ENCODE measurements around the gene ACSM5. TPM values are rescaled to one million over a fixed set of nuclear protein-coding genes. Genes with fewer than 3 reads are reported as not detected.

Gene ACSM5
- total and polyA plus RNA-seq, 2 experiments from 2014 or later: not detected

DNA sequence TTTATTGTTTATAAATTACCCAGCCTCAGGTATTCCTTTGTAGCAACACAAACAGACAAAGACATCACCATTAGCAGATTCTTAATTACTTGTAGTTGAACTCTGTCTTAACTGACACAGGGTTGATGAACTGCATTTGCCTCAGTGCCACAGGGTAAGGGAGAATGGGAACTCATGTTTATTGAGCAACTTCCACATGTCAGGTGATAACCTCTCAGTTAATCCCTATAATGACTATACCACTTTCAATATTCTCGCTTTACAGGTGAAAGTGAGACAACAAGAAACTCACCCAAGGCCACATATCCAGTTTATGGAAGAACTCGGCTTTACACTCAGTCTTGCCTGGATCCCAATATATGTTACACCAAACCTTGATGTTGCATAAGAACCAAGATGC lies 13.4 kb upstream of the ACSM5 start:
- no peaks in the 10 kb centered on the region for H3K27me3 Mint-ChIP-seq (ENCODE audit: insufficient read depth, low read depth, poor library complexity)
- H3K79me2 ChIP-seq (replicated peaks; ENCODE audit: insufficient read depth): no peaks in the 10 kb centered on the region
- no peaks in the 10 kb centered on the region for H4K20me1 ChIP-seq (replicated peaks; ENCODE audit: insufficient read depth)
- H3F3A ChIP-seq (replicated peaks; ENCODE audit: low read depth): no peaks in the 10 kb centered on the region
- ATAC-seq: no peak
- no peaks in the 10 kb centered on the region for H3K36me3 ChIP-seq (ENCODE audit: insufficient read depth)
- H3K4me1 Mint-ChIP-seq: peaks cover 5% of the 10 kb centered on the region; the same call in 2 of the 3 replicates
- no peak overlapping the region for H3K4me3 Mint-ChIP-seq
- H3K27me3 ChIP-seq (ENCODE audit: insufficient read depth): no peaks in the 10 kb centered on the region
- no peak for DNase-seq (ENCODE audit: low spot score)
- H3K9me2 ChIP-seq (ENCODE audit: insufficient read depth): peaks cover 11% of the 10 kb centered on the region; the same call in 1 of the 2 replicates
- TF ChIP-seq STAT1 (IDR thresholded peaks at IDR 0.05; ENCODE audit: unreplicated experiment) (no peak), EZH2phosphoT487 (IDR thresholded peaks at IDR 0.05; ENCODE audit: unreplicated experiment) (no peak), POLR2AphosphoS5 (IDR thresholded peaks at IDR 0.05; ENCODE audit: low read depth) (no peak), NANOG (IDR thresholded peaks at IDR 0.05; ENCODE audit: borderline replicate concordance) (no peak), JUNB (IDR thresholded peaks at IDR 0.05; ENCODE audit: unreplicated experiment) (no peak), CREB1 (CRISPR knock-in tag; IDR thresholded peaks at IDR 0.05; ENCODE audit: low read depth) (no peak), ZNF331 (CRISPR knock-in tag; IDR thresholded peaks at IDR 0.05; ENCODE audit: low read depth) (no peak), ZNF114 (CRISPR knock-in tag; IDR thresholded peaks at IDR 0.05) (no peak), EZH2 (IDR thresholded peaks at IDR 0.05; ENCODE audit: low read depth, unreplicated experiment) (no peak)
- TF ChIP-seq, protein P1, sequence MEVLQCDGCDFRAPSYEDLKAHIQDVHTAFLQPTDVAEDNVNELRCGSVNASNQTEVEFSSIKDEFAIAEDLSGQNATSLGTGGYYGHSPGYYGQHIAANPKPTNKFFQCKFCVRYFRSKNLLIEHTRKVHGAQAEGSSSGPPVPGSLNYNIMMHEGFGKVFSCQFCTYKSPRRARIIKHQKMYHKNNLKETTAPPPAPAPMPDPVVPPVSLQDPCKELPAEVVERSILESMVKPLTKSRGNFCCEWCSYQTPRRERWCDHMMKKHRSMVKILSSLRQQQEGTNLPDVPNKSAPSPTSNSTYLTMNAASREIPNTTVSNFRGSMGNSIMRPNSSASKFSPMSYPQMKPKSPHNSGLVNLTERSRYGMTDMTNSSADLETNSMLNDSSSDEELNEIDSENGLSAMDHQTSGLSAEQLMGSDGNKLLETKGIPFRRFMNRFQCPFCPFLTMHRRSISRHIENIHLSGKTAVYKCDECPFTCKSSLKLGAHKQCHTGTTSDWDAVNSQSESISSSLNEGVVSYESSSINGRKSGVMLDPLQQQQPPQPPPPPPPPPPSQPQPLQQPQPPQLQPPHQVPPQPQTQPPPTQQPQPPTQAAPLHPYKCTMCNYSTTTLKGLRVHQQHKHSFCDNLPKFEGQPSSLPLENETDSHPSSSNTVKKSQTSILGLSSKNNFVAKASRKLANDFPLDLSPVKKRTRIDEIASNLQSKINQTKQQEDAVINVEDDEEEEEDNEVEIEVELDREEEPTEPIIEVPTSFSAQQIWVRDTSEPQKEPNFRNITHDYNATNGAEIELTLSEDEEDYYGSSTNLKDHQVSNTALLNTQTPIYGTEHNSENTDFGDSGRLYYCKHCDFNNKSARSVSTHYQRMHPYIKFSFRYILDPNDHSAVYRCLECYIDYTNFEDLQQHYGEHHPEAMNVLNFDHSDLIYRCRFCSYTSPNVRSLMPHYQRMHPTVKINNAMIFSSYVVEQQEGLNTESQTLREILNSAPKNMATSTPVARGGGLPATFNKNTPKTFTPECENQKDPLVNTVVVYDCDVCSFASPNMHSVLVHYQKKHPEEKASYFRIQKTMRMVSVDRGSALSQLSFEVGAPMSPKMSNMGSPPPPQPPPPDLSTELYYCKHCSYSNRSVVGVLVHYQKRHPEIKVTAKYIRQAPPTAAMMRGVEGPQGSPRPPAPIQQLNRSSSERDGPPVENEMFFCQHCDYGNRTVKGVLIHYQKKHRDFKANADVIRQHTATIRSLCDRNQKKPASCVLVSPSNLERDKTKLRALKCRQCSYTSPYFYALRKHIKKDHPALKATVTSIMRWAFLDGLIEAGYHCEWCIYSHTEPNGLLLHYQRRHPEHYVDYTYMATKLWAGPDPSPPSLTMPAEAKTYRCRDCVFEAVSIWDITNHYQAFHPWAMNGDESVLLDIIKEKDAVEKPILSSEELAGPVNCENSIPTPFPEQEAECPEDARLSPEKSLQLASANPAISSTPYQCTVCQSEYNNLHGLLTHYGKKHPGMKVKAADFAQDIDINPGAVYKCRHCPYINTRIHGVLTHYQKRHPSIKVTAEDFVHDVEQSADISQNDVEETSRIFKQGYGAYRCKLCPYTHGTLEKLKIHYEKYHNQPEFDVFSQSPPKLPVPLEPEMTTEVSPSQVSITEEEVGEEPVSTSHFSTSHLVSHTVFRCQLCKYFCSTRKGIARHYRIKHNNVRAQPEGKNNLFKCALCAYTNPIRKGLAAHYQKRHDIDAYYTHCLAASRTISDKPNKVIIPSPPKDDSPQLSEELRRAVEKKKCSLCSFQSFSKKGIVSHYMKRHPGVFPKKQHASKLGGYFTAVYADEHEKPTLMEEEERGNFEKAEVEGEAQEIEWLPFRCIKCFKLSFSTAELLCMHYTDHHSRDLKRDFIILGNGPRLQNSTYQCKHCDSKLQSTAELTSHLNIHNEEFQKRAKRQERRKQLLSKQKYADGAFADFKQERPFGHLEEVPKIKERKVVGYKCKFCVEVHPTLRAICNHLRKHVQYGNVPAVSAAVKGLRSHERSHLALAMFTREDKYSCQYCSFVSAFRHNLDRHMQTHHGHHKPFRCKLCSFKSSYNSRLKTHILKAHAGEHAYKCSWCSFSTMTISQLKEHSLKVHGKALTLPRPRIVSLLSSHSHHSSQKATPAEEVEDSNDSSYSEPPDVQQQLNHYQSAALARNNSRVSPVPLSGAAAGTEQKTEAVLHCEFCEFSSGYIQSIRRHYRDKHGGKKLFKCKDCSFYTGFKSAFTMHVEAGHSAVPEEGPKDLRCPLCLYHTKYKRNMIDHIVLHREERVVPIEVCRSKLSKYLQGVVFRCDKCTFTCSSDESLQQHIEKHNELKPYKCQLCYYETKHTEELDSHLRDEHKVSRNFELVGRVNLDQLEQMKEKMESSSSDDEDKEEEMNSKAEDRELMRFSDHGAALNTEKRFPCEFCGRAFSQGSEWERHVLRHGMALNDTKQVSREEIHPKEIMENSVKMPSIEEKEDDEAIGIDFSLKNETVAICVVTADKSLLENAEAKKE (CRISPR knock-in tag; IDR thresholded peaks at IDR 0.05): no peak
- TF ChIP-seq, protein P2, sequence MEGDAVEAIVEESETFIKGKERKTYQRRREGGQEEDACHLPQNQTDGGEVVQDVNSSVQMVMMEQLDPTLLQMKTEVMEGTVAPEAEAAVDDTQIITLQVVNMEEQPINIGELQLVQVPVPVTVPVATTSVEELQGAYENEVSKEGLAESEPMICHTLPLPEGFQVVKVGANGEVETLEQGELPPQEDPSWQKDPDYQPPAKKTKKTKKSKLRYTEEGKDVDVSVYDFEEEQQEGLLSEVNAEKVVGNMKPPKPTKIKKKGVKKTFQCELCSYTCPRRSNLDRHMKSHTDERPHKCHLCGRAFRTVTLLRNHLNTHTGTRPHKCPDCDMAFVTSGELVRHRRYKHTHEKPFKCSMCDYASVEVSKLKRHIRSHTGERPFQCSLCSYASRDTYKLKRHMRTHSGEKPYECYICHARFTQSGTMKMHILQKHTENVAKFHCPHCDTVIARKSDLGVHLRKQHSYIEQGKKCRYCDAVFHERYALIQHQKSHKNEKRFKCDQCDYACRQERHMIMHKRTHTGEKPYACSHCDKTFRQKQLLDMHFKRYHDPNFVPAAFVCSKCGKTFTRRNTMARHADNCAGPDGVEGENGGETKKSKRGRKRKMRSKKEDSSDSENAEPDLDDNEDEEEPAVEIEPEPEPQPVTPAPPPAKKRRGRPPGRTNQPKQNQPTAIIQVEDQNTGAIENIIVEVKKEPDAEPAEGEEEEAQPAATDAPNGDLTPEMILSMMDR (conservative IDR thresholded peaks at IDR 0.05; ENCODE audit: low read depth in 2 of 2): no peak
- TF ChIP-seq, protein P3, sequence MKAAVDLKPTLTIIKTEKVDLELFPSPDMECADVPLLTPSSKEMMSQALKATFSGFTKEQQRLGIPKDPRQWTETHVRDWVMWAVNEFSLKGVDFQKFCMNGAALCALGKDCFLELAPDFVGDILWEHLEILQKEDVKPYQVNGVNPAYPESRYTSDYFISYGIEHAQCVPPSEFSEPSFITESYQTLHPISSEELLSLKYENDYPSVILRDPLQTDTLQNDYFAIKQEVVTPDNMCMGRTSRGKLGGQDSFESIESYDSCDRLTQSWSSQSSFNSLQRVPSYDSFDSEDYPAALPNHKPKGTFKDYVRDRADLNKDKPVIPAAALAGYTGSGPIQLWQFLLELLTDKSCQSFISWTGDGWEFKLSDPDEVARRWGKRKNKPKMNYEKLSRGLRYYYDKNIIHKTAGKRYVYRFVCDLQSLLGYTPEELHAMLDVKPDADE (IDR thresholded peaks at IDR 0.05): no peak
- TF ChIP-seq, protein P4, sequence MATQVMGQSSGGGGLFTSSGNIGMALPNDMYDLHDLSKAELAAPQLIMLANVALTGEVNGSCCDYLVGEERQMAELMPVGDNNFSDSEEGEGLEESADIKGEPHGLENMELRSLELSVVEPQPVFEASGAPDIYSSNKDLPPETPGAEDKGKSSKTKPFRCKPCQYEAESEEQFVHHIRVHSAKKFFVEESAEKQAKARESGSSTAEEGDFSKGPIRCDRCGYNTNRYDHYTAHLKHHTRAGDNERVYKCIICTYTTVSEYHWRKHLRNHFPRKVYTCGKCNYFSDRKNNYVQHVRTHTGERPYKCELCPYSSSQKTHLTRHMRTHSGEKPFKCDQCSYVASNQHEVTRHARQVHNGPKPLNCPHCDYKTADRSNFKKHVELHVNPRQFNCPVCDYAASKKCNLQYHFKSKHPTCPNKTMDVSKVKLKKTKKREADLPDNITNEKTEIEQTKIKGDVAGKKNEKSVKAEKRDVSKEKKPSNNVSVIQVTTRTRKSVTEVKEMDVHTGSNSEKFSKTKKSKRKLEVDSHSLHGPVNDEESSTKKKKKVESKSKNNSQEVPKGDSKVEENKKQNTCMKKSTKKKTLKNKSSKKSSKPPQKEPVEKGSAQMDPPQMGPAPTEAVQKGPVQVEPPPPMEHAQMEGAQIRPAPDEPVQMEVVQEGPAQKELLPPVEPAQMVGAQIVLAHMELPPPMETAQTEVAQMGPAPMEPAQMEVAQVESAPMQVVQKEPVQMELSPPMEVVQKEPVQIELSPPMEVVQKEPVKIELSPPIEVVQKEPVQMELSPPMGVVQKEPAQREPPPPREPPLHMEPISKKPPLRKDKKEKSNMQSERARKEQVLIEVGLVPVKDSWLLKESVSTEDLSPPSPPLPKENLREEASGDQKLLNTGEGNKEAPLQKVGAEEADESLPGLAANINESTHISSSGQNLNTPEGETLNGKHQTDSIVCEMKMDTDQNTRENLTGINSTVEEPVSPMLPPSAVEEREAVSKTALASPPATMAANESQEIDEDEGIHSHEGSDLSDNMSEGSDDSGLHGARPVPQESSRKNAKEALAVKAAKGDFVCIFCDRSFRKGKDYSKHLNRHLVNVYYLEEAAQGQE (IDR thresholded peaks at IDR 0.05; ENCODE audit: unreplicated experiment): no peak
- H3K4me1 ChIP-seq (ENCODE audit: insufficient read depth): no peaks in the 10 kb centered on the region
- no peak overlapping the region for H3K27ac Mint-ChIP-seq
- H3K36me3 Mint-ChIP-seq (ENCODE audit: low read depth): no peaks in the 10 kb centered on the region
- no peak overlapping the region for H3K27ac ChIP-seq (ENCODE audit: low read depth)
- no peak overlapping the region for H3K4me2 ChIP-seq
- no peaks in the 10 kb centered on the region for H3K9me3 Mint-ChIP-seq
- H3K4me3 ChIP-seq: no peak overlapping the region
- H2AFZ ChIP-seq: no peak overlapping the region

Measured in GM23338 (cell line).